BJ (cell line): ENCODE data around the gene DPP6. TPM values are rescaled to one million over a fixed set of nuclear protein-coding genes. Genes with fewer than 3 reads are reported as not detected.

Experiments
- CTCF ChIA-PET: fragments of 350-600 bp; formaldehyde crosslinking; extraction: SDS; loops from one replicate; lab custom pipeline; 2021; ENCODE audit warnings: antibody characterized with exemption, inconsistent platforms; lab: Yijun Ruan, JAX
- POLR2A ChIA-PET: fragments of 300-600 bp; sonication (Branson Sonifier 250); formaldehyde crosslinking; extraction: SDS; loops from one replicate; lab custom pipeline; 2021; ENCODE audit warnings: antibody characterized with exemption; lab: Charles Lee
- DNase-seq: peaks from one replicate; pipeline ENCODE4 v3.0.0-alpha.2; 2011; ENCODE audit warnings: low read depth
- H3K27me3 ChIP-seq: 2 replicates; pipeline ENCODE4 v1.6.0; 2011; ENCODE audit warnings: low read length; ENCODE audit not compliant: control insufficient read depth, insufficient read depth
- H3K36me3 ChIP-seq: 2 replicates; pipeline ENCODE4 v1.5.1; 2011; ENCODE audit warnings: low read length; ENCODE audit not compliant: control insufficient read depth, insufficient read depth
- H3K4me3 ChIP-seq: 2 replicates; pipeline ENCODE4 v1.5.1; 2011; ENCODE audit warnings: low read depth, mild to moderate bottlenecking, control low read depth, low read length
- CTCF ChIP-seq: IDR thresholded peaks from 2 replicates; pipeline ENCODE4 v1.5.1; 2011; ENCODE audit warnings: low read depth, mild to moderate bottlenecking, control low read depth, inconsistent platforms, low read length, moderate library complexity; ENCODE audit not compliant: insufficient read depth
- polyA plus RNA-seq: library from polyadenylated mRNA; depleted of rRNA; stranded (reverse); fragments of >200 nt; gene quantifications from 2 replicates; pipeline ENCODE4 v1.2.3, GENCODE V29; 2011

Gene DPP6
- polyA plus RNA-seq, 1 experiment: not detected

- no peak overlapping the region for H3K4me3 ChIP-seq
- H3K36me3 ChIP-seq: no peaks in the 10 kb centered on the region
- DNase-seq: no peak
- no peaks in the 10 kb centered on the region for H3K27me3 ChIP-seq
- ChIA-PET CTCF (no interaction called here), POLR2A (no interaction called here)
- TF ChIP-seq CTCF: no peak
These were observed 834.4 kb downstream of the DPP6 start for GRCh38 chr7:154886591-154886990.

- CTCF ChIA-PET: interaction anchor here (1.2 kb wide), 1 partner anchor 15 kb away, joined by 3 read pairs; no protein-coding TSS in a partner anchor
- POLR2A ChIA-PET: no interaction called here
- Histone ChIP-seq H3K4me3 (no peak overlapping the region), H3K27me3 (no peaks in the 10 kb centered on the region), H3K36me3 (no peaks in the 10 kb centered on the region)
- no peak for TF ChIP-seq CTCF
- DNase-seq: no peak
These were observed 836.5 kb downstream of the DPP6 start for GRCh38 chr7:154888690-154889089.

GRCh38 chr7:154892459-154892858, 840.3 kb downstream of the DPP6 start:
- Histone ChIP-seq H3K4me3 (no peak overlapping the region), H3K27me3 (no peaks in the 10 kb centered on the region), H3K36me3 (no peaks in the 10 kb centered on the region)
- CTCF ChIA-PET: no interaction called here
- DNase-seq: no peak
- TF ChIP-seq CTCF: no peak
- POLR2A ChIA-PET: no interaction called here

- no peaks in the 10 kb centered on the region for H3K36me3 ChIP-seq
- H3K27me3 ChIP-seq: no peaks in the 10 kb centered on the region
- ChIA-PET POLR2A (no interaction called here), CTCF (no interaction called here)
- H3K4me3 ChIP-seq: no peak overlapping the region
- no peak for DNase-seq
- TF ChIP-seq CTCF: no peak
These were observed 843.9 kb downstream of the DPP6 start for GRCh38 chr7:154896076-154896475.

GRCh38 chr7:154898973-154899855, 847.0 kb downstream of the DPP6 start:
- H3K36me3 ChIP-seq: no peaks in the 10 kb centered on the region
- DNase-seq: no peak
- no peak overlapping the region for H3K4me3 ChIP-seq
- POLR2A ChIA-PET: no interaction called here
- no peaks in the 10 kb centered on the region for H3K27me3 ChIP-seq
- CTCF ChIA-PET: interaction anchor here (0.7 kb wide), 1 partner anchor 15 kb away, joined by 3 read pairs; no protein-coding TSS in a partner anchor
- TF ChIP-seq CTCF: no peak
